Camera-type eye (tissue), 1 donor: ENCODE measurements around the gene OR4K15. TPM values are rescaled to one million over a fixed set of nuclear protein-coding genes. Genes with fewer than 3 reads are reported as not detected.

Experiments used
- total RNA-seq: library from RNA; depleted of rRNA; stranded (reverse); fragments of >200 nt; gene quantifications from one replicate; pipeline ENCODE4 v1.2.3, GENCODE V29; 2014

The OR4K15 gene
- total RNA-seq: not detected

GRCh38 chr14:19975291-19975690 lies at the start of gene OR4K15:
Gene OR4K15 (plus strand): TSS chr14:19975591. CDS start chr14:19975591, 0 bp downstream.

GRCh38 chr14:19930617-19931016 lies 44.8 kb upstream of the OR4K15 start, which contains the start of gene OR4K1:
Gene OR4K1 (plus strand): TSS chr14:19930917. CDS start chr14:19935667, 4,750 bp downstream.

GRCh38 chr14:20001863-20002262 lies 26.5 kb downstream of the OR4K15 start, which contains the start of gene OR4Q2:
Gene OR4Q2 (plus strand): TSS chr14:20002163.

GRCh38 chr14:20019257-20019865 lies 44.0 kb downstream of the OR4K15 start, which contains the start of gene OR4K14:
Gene OR4K14 (minus strand): TSS chr14:20019307. CDS start chr14:20015193, 4,114 bp downstream.

Other genes with a start within 250 kb of the OR4K15 start
- not detected for gene OR4Q3, start 232.0 kb upstream of the OR4K15 start, total RNA-seq
- not detected for gene OR4M1, start 202.1 kb upstream of the OR4K15 start, total RNA-seq
- gene OR4N2, start 171.8 kb upstream of the OR4K15 start, total RNA-seq: not detected
- gene OR4K2, start 100.4 kb upstream of the OR4K15 start, total RNA-seq: not detected
- gene OR4K5, start 55.0 kb upstream of the OR4K15 start, total RNA-seq: not detected
- not detected for gene OR4K1, start 44.7 kb upstream of the OR4K15 start, total RNA-seq
- gene OR4Q2, start 26.6 kb downstream of the OR4K15 start, total RNA-seq: not detected
- gene OR4K14, start 43.7 kb downstream of the OR4K15 start, total RNA-seq: not detected
- not detected for gene OR4K13, start 60.4 kb downstream of the OR4K15 start, total RNA-seq
- gene OR4L1, start 84.5 kb downstream of the OR4K15 start, total RNA-seq: not detected
- not detected for gene OR4K17, start 135.1 kb downstream of the OR4K15 start, total RNA-seq
- gene OR4N5, start 163.2 kb downstream of the OR4K15 start, total RNA-seq: not detected
- not detected for gene OR11G2, start 215.3 kb downstream of the OR4K15 start, total RNA-seq
- not detected for gene OR11H6, start 248.1 kb downstream of the OR4K15 start, total RNA-seq